T1000 (cell line): ENCODE data around the gene FAM221A.
"Not testable (repeated sequence)": the region's sequence is repeated elsewhere in the genome, so short reads cannot be mapped to it uniquely, and the experiment has no call there.

Source experiments
- DNase-seq: peaks from one replicate; lab custom pipeline; 2025; ENCODE audit warnings: mixed read lengths; lab: John Stamatoyannopoulos, UW

FAM221A gene, protein sequence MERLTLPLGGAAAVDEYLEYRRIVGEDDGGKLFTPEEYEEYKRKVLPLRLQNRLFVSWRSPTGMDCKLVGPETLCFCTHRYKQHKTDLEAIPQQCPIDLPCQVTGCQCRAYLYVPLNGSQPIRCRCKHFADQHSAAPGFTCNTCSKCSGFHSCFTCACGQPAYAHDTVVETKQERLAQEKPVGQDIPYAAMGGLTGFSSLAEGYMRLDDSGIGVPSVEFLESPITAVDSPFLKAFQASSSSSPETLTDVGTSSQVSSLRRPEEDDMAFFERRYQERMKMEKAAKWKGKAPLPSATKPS

DNA sequence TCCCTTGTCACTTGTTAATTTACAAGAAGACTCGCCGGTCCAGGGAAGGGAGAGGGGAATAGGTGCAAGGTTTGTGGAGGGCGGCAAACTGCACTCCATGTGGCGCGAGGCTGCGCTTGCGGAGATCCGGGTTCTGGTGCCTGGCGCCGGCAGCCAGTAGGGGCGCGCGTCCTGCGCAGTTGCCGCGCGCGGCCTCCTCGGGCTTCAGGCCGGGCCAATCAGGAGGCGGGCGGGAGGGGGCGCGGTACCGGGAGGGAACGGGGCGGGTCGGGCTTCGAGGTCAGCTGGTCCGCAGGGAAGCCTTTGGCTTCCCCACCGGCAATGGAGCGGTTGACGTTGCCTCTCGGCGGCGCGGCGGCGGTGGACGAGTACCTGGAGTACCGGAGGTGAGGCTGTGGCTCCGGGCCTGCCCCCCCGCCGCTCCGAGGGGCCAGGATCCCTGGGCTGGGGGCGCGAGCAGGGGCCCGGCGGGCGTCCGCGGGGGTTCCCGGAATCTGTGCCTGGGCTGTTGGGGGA, at the start of gene FAM221A:
Gene FAM221A (plus strand): TSS at position 302 of the 516 bp plus-strand sequence. CDS start 20 bp downstream, at position 322.
- DNase-seq, result peak; percentile 38

DNA sequence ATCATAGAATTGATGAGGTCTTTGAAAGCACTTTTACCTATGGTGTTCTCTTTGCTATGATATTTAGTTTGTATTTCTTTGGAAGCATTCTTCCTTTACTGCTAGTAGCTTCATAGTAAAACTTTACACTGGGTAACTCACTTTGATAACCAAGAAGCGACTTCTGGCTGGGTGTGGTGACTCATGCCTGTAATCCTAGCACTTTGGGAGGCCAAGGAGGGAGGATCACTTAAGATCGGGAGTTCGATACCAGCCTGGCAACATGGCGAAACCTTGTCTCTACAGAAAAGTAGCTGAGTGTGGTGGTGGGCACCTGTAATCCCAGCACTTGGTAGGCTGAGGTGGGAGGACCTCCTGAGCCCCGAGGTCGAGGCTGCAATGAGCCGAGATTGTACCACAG, 46.6 kb upstream of the FAM221A start:
- no peak for DNase-seq

DNA sequence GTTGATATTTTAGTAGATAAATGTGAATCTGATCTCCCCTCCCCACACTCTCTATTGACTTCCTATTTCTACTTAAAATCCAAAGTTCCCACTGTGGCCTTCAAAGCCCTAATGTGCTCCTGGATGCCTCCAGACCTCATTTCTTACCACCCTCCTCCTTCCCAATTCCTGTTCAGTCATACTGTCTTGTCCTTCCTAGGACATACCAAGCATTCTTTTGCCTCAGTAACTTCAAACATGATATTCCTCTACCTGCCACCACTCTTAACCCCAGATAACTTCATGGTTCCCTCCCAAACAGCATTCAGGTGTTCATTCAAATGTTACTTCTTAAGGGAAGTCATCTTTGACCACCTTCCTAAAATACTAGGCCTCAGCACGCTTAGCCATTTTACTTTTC, 34.2 kb upstream of the FAM221A start:
- DNase-seq, result no peak

DNA sequence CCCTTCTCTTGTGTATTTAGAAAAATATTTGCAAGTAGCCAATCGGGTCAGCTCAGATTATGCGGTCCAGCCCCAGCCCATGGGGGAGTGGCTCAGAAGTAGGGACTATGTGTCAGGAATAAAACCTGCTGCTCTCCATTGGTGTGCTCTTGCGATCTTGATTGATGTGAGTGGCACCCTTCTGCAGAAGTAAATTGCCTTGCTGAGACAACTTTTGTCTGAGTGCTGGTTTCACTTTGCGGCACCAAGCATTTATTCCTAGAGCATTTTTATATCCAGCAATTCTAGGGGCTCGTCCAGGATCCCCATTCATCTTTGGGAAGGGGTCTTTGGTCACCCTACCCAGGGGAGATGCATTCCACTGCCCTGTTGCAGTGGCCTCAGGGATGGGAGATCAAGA, 26.1 kb upstream of the FAM221A start:
- no peak for DNase-seq

DNA sequence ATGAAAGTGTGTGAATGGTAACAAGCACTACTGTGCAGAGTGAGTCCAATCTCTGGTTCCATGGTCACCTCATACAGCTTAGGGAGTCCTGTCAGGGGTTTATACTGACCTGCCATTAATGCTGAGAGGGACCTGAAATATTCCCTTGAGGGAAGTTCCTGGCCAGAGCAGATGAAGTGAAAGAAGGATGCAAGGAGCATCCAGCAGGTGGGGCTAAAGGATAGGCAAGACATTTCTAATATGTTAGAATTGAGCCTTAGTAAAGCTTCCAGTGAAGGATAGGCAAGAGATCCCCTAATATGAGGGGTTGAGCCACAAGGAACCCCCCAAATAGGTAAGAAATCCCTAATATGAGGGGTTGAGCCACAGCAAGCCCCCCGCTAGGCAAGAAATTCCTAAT, 25.5 kb upstream of the FAM221A start:
- DNase-seq, result no peak

DNA sequence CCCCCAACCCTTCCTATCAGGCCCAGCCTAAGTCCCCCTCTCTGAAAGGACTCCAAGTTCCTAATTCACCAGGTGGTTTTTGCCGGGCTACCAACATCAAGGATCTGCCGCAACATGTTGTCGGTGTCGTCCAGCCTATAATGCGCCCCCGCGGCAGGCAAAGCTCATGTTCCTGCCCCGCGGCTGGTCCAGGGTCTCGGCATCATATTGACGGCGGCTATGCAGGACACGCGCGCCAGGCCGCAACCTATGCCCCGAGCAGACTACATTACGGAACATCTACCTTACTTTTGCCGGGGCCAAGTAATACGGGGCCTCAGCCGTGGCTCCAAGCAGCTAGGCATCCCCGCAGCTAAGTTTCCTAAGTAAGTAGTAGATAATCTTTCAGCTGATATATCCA, 24.6 kb upstream of the FAM221A start:
- no peak for DNase-seq

DNA sequence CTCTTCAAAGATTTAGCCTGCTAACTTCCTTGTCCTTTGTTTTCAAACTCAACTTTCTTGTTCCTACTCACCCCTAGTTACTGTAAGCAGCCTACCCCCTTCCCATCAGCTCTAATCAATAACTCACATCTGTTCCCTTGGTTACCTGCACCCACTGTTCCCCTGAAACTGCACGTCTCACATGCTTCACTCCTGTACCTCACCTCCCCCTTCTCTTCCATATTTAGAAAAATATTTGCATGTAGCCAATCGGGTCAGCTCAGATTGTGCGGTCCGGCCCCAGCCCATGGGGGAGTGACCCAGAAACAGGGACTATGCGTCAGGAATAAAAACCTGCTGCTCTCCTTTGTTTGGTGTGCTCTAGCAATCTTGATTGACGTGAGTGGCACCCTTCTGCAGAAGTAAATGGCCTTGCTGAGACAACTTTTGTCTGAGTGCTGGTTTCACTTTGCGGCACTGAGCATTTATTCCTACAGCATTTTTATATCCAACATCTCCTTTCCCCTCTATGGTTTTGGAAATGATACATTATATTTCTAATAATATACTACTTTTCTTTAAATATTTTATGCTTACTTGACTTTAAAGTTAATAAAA, 21.1 kb upstream of the FAM221A start:
- DNase-seq, result no peak

DNA sequence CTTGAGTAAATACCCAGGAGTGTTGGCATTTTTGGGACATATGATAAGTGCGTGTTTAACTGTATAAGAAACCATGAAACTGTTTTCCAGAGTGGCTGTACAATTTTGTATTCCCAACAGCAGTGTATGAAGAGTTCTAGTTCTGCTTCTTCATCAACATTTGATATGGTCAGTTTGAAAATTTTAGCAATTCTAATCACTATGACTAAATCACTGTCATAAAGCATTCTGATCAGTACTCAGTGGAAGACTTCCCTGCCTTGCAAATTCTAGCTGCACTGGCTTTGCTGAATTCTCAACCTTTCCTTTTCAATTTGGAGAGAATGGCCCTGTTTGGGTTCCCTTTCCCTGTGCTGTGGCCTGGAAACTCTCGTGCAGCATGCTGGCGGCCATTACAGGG, 18.6 kb upstream of the FAM221A start:
- no peak for DNase-seq

DNA sequence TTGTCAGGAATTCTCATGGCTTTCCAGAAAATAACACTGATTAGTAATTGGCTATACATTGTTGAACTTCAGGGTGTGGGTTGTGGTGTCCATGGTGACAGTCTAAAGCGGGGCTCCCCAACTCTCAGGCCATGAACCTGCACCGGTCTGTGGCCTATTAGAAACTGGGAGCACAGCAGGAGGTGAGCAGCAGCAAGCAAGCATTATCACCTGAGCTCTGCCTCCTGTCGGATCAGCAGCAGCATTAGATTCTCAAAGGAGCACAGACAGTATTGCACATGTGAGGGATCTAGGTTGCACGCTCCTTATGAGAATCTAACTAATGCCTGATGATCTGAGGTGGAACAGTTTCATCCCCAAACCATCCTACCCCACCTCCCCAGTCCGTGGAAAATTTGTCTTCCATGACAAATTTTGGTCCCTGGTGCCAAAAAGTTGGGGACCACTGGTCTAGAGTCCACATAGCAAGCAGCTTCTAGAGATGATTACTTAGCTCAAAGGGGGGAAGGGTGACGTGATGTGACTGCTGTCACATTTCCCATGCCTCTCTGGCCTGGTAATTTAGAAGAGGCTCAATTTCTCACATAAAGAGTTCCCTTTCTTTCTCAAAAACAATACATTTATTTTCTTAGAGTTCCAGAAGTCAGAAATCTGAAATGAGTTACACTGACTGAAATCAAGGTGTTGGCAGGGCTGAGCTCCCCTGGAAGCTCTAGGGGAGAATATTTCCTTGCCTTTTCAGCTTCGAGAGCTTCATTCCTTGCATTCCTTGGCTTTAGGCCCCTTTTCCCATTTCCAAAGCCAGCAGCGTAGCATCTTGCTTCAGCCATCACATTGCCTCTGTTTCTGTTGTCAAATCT, 17.6 kb upstream of the FAM221A start:
- no peak for DNase-seq

DNA sequence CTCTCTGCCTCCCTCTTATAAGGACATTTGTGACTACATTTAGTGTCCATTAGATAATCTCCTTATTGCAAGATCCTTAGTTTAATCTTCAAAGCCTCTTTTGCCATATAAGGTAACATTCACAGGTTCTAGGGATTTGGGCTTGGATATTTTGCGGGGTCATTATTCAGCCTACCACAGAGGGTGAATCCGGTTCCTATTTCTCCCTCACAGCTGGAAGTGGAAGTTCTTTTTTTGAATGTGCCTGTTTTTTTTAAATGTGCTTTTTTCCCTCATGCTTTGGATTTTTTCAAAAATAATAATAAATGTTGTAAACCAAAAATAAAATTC, 17.1 kb upstream of the FAM221A start:
- no peak for DNase-seq

DNA sequence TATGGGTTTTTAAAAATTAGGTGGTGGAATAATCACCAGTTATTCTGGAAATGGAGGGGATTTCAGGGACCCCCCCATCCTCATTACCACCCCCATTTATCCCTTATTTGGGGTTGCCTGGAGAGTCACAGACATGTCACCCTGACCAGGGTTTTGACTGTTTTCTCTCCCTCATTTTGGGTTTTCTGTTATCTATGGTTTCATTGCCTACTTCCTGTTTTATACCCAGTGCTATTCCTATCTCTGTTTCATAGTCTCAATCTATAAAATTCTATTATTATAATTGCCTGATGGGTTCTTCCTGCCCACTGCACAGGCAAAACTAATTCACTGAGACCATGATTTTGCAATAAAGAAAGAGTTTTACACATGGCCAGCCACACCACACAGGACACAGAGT, 15.9 kb upstream of the FAM221A start:
- DNase-seq, result no peak

DNA sequence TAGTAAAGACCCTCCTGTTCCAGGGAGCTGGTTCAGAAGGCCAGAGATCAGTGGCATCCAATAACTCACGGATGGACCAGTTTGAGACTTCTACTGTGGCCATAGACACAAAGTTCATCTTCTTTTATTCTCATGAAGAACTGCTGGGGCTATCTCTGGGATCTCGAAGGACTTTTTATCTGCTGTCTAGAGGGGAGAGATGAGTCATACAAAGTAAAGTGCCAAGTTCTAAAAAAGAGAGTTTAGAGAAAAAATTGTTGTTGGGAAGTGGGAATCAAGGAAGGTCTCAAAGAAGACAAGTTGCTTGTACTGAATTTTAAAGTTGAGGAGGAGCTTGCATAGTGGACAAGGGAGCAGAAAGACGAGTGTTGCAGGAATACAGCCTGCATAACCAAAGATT, 8.0 kb upstream of the FAM221A start:
- no peak for DNase-seq

DNA sequence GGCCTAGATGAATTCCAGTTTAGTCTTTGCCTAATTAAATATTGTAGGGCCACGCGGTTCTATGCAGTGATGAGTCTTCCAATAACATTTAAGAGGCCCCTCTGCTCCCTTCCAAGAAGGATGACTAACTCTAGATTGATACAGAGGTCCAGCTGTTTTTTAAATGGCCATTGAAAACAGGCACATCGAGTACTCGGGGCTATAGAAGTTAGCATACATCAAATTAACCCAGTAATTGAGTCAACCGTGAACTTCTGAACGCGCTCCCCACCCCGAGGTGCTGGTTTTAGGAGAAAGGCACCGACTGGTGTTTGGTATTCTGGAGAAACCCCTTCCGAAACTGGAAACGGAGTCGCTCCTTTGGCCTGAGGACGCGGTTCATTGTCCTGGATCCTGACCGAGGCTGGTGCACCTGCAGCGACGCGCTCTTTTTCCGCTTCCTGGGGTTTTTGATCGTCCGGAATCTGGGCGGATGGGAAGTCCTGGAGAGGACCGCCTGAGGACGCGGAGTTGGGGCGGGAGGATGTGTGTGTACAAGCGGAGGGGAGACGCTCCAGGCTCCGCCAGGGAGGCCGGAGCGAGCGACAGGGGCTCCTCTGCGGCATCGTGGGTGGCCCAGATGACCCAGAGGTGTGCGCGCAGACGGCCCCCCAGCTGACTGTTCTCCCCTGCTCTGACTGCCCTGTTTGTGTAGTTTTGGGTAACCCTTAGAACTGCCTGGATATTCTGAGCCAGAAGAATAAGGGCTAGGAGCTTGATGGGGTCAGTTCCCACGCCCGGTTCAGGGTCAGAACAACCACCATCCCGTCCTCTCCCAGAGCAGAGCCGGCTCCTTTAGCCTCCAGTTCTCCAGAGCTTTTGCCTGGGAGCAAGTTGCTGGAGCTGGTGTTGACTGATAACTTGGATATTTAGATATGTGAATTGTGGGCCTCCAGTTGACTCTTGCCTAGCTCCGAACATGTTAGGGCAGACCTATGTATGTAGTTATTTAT, 711 bp downstream of the FAM221A start:
- no peak for DNase-seq

DNA sequence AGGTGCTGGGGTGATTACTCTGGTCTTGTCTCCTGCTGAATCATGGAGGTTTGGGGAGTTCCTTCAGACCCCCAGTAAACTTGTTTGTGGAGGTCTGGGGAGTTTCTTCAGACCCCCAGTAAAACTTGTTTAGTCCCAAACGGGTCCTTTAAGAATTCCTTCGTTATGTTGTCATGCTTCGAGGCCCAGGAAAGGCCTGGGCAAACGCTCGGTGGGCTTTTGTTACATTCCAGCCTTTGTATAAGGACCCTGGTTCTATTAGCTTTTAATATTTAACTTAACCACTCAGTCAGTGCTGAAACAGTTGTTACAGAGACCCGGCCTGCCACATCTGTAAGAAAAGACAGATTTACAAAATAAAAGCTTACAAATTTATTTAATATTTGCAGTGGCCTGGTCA, 4.0 kb downstream of the FAM221A start:
- not testable (repeated sequence) for DNase-seq

DNA sequence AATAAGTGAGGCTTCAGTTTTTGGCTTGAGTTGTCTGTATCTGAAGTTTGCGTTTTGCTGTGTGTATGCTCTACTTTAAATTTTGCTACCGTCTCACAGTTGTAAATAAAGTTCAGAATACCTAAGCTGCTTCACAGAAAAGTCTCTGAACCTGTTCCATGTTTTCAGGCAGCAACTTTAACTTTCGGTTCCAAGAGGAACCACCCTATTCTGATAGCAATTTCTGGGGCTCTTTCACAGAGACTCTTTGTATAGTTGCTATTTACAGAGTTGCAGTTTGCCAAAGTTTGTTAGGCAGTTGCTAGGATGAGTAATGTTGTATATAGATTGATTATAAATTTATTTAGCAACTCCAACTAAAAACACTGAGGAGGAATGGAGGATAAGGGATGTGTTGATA, 5.7 kb downstream of the FAM221A start:
- DNase-seq, result no peak

DNA sequence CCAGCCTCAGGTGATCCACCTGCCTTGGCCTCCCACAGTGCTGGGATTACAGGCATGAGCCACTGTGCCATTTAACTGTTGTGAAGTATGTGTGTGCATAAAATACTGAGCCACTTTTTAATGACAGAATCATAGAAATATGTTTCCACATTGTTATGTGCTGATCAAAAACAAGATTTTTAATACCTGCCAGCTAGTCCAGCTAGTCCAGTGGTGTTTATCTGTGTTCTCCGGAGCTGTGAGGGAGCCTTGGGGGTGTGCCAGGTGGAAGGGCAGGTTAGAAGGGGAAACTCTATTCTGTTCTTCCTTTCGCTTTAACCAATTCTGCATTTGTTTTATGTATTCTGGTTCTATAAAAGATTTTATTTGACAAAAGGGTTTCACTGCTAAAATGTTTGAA, 7.0 kb downstream of the FAM221A start:
- no peak for DNase-seq

DNA sequence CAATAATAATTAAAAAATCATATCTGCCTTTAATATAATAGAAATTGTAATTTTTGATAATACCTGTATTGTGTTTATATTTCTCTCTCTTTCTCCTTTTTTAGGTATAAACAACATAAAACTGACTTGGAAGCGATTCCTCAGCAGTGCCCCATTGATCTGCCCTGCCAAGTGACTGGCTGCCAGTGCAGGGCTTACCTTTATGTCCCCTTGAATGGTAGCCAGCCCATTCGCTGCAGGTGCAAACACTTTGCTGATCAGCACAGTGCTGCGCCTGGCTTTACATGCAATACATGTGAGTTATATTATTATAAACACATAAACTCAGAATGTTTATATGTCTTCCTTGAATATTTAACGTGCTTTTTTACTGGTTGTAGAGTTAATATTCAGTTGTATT, 9.2 kb downstream of the FAM221A start:
- no peak for DNase-seq

DNA sequence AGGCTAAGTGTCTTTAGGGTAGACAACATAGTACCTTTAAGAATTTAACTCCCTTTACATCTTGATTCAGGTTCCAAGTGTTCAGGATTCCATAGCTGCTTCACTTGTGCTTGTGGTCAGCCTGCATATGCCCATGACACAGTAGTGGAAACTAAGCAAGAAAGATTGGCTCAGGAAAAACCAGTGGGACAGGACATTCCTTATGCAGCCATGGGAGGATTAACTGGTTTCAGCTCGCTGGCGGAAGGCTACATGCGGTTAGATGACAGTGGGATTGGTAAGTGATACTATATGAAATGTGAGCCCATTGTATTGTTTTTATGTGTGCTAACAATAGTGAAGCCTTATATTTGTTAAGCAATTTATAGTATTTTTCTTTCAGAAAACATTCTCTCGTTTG, 11.3 kb downstream of the FAM221A start:
- DNase-seq, result no peak

DNA sequence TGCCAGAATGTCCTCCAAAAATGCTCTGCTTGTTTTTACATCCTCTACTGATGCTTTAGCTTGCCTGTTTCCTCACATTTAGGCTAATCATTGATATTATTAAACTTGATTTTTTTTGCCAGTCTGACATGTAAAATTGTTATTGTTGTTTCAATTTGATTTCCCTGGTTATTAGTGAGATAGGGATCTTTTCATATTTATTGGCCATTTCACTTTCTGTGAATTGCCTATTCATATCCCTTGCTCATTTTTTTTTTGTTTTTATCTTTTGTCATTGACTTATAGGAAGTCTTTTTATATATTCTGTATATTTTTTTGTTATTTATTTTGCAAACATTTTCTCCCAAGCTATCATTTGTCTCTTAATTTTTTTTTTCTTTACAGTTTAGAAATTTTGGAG, 13.2 kb downstream of the FAM221A start:
- DNase-seq, result no peak

DNA sequence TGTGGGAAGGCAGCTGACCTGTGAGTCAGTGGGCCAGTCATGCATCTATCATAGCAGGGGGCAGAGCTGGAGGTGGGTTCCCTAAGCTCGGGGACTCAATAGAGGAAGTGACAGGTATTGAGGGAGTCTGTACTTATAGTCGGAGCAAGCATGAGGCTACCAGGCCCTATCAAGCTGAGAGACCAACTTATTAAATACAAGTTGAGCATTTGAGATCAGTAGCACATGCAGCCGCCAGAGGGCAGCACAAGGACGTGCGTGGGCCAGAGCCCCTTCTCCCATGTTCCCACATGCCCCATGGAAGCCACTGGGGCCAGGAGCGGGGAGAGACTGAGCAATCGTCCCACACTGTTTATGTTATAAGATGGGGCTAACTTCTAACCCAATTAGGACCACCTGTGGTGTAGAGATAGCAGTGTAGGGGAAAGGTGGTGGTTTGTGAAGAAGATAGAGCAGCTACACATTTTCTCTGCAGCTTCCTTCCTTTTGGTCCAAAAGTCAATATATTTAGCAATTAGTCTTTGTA, 17.0 kb downstream of the FAM221A start:
- DNase-seq, result no peak

DNA sequence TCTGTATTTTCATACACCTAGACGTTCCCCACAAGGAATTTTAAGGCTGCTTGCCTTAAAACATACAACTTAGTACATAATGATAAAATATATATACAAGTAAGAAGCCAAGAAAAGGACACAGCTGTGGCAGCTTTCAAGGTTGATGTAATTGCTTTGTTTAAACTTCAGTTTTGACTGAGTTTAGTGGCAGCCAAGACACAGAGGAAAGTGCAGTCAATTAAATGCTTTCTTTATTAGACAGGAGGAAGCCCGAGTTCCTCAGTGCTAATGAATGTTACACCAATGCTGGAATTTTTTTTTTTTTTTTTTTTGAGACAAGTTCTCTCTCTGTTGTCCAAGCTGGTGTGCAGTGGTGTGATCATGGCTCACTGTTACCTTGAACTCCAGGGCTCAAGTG, 18.8 kb downstream of the FAM221A start:
- no peak for DNase-seq

DNA sequence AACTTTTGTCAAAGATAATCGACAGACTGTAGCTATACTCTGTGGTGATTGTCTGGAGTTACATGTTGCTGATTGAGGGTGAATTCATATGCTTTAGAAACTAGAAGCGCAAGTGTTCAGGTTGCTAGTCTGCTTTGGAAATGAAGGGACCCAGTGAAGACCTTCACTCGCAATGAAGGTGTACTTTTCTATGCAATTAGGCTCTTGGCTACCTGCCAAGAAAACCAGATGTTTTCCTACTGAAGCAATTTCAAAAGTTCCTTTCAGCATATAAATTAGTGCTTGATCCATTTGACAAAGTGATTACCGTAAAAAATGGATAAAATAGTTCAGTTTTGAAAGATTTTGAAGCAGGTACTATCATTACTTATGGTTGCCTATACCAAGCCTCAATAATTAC, 20.0 kb downstream of the FAM221A start:
- DNase-seq, result no peak
